Right forelimb (tissue), 1 donor: Measurements from ENCODE around the gene ARMC6.
"Not testable (repeated sequence)": the region's sequence is repeated elsewhere in the genome, so short reads cannot be mapped to it uniquely, and the experiment has no call there.

Experiments
- DNase-seq: peaks from one replicate; pipeline ENCODE4 v3.0.0-alpha.2; 2018

Gene ARMC6

DNA sequence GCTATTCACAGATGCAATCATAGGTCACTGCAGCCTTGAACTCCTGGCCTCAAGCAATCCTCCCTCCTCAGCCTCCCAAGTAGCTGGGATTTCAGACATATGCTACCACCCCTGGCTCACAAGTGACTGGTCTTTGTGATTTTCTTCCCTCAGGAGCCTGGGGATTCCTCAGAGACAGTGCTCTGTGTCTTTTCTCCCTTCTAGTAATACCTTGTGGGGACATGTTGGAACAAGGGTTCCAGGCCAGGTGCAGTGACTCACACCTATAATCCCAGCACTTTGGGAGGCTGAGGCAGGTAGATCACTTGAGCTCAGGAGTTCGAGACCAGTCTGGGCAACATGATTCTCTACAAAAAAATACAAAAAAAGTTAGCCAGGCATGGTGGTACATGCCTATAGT, 10.0 kb upstream of the ARMC6 start:
- not testable (repeated sequence) for DNase-seq

DNA sequence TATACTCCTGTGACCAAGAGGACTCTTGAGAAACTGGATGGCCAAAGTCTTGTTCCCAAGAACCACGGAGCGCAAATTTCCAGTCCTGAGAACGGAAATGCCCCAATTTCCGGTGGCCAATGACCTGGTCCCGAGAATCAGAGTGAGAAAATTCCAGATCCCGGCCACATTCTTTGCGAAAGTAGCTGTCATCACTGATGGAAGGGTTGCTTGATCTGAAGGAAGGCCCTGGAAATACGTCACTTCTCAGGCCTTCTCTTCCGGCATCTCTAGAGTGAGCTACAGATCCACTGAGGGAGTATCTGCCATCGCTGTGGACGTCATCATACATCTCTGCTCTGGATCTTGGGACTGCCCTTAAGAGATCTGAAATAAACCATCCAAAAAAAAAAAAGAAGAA, 7.5 kb upstream of the ARMC6 start:
- no peak for DNase-seq

DNA sequence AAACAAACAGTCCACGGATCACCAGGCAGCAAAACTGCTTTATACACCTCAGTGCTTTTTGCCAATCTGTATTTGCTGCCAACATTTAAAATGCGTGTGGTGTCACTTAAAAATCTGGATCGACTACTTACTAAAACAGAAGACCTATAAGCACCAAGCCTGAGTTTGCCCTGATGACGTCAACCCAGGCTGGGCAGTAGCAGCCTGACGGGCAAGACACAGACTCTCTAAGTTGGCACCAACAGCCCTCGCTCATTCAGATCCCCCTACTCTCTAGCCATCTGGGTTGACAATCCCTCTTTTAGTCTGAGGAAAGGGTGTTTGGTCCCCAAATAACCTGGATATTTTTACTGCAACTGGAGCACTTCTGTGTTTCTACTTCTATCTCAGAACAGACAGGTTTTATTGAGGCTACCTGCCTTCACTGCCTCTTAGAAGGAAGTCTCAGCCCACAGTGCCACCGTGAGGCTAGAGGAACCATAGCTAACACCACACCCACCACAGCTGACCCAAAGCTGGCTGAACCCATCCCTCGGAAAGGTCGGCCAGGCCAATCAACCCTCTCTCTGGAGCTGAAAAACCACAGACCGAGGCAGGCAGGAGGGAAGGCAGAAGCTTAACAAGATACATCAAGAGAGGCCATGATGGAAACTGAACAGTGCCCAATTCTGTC, 7.0 kb upstream of the ARMC6 start:
- DNase-seq = no peak

DNA sequence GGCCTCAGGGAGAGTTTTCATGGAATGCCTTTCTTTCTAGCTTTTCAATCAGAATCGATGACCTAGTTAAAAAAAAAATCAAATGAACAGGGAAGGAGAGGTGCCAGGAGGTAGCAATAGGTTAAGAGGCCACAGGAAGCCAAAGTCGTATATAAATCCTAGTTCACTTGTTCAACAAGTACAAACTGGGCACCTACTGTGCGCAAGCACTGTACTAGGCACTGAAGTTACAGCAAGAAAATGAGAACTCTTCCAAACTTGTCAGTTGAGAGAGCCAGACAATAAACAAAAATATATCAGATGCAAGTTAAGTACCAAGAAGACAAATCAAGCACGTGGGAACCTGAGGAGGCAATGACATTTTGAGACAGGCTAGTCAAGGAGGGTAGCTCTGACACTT, 6.2 kb upstream of the ARMC6 start:
- no peak for DNase-seq

DNA sequence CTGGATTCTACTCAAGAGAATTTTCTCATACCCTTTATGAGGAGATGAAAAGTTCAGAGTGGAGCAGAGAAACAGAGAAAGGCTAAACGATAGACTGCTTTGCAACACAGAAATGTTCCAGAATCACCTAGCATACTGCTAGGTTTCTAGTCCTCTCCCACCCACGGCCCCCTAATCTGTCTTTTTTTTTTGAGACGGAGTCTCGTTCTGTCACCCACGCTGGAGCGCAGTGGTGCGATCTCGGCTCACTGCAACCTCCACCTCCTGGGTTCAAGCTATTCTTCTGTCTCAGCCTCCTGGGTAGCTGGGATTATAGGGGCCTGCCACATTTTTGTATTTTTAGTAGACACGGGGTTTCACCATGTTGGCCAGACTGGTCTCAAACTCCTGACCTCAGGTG, 4.9 kb upstream of the ARMC6 start:
- no peak for DNase-seq

DNA sequence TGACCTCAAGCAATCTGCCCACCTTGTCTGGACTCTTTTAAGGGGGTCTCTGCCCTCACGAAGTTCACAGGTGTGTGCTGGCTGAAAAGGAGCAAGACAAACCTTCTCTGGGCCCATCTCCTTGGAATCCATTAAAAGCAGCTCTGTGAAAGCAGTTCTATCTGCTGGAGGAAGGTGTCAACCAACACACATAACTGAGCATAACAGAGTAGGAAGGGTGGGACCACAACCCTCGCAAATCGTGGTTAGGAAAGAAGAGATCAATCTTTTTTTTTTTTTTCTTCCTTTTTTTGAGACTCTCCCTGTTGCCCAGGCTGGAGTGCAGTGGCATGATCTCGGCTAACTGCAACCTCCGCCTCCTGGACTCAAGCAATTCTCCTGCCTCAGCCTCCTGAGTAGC, 1.5 kb upstream of the ARMC6 start:
- no peak for DNase-seq

DNA sequence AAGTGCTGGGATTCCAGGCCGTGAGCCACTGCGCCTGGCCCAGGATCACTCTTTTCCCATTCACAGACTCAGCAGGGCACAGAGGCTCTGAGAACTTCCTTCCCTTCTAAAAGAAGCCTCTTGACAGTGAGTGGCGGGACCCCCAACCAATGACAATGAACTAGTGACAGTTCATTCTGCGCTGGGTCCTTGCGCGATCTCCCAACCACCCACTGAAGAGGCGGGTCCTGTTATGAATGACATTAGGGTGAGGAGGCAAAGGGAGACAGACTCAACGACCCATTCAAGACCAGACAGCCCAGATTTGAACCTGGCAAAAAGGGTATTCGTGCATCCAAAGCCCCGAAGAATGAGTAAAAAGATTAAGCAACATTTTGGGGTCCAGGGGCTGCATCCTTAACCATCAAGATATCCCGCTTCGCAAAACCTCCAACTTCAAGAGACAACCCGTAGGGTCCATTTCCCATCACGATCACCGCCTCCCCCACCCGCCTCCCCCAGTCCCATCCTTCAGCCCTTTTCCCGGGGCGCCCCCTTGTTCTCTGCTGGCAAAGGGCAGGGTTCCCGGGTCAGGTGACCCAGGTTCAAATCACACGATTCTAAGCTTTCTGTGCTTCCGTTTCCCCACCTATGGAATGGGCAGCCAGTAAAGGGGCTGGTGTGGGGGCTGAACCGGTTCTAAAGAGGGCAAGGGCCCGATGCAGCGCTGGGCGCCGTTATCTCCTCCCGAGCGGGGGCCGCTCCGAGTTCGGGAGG, 805 bp upstream of the ARMC6 start:
- peak; percentile 86 for DNase-seq

DNA sequence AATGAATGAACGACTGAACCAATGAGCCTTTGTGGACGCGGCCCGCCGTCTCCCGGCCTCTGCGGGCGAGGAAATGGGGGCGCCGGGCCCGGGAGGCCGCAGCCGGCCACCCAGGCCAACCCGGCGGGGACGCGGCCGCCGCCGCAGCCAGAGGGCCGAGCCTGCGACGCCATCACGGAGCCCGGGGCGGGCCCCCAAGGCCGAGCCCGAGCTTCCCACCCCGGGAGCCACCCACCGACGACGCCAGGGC, 302 bp upstream of the ARMC6 start:
- no peak for DNase-seq

DNA sequence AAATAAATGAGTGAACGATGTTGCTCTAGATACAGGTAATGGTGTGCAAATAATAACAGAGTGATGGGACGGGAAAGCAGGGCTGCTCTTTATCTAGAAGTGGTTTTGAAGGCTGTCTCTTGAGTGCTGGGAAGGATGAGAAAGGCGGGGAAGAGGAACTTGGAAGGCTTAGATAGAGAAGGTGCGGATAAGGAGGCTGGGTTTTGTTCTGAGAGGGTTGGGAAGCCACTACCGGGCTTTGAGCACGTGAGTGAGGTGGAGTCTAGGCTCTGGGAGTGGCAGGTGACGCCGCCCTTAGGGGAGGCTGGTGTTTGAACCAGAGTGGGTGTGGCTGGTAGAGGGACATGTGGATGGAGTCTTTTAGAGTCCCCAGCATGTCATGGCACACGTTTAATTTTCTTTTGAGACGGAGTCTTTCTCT, 811 bp downstream of the ARMC6 start:
- DNase-seq = no peak

DNA sequence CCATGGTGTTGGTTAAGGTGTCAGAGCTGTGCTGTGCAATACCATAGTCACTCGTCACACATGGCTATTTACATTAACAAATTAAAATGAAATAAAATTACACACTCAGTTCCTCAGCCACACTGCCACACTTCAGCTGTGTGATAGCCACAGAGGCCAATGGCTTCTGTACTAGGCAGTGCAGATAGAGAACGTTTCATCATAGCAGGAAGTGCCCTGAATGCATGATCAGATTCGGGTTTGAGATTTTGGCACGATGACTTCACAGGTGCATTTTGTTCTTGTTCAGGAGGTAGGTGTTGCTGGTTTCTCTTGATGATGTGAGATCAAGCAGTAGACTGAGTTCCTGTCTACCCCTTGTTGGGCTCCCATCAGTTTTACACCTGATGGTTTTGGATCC, 6.5 kb downstream of the ARMC6 start:
- no peak for DNase-seq

DNA sequence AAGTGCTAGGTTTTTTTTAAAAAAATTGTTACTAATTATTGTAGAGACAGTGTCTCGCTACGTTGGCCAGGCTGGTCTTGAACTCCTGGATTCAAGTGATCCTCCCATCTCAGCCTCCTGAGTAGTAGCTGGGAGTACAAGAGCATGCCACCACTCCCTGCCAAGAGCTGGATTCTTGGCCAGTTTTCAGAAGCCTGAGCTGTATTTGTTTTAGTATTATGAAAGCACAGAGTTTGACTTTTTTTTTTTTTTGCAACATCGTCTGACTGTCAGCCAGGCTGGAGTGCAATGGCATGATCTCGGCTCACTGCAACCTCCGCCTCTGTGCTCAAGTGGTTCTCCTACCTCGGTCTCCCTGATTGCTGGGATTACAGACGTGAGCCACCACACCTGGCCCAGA, 7.0 kb downstream of the ARMC6 start:
- no peak for DNase-seq

DNA sequence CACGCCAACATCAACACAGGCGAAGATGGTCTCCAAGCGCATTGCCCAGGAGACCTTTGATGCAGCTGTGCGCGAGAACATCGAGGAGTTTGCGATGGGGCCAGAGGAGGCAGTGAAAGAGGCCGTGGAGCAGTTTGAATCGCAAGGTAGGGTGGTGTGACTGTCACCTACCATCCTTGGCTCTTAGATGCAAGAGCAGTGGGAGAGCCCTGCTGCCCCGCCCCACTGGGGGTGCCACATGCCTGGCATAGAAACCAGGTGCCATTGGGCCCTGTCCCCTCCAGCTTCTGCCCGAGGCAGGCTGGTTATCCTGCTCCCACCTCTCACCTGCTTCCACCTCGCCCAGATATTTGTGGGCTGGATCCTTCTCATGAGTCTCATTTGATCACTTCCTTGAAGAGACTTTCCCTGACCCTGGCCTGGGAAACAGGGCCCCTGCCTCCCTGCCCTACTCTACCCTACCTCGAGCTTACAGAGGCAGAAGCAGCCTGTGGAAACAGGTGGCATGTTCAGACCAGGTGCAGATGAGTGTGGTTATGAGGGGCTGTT, 9.4 kb downstream of the ARMC6 start:
- no peak for DNase-seq

DNA sequence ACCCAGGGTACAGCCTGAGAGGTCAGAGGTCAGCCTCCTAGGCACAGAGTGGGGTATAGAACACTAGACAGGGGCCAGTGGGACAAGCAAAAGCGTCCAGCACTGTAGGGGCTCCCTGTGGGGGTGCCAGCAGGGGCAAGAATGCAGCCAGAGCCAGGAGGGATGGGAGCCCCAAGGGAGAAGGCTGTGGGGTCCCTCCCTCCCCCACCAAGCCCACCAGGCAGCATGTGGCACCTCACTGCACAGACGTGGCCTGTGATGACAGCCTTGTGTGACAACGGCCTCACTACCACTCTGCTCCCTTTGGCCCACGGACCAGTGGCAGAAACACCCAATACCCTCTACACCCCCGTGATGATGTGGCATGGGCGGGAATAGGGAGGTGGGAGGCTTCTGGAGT, 10.1 kb downstream of the ARMC6 start:
- DNase-seq = no peak

DNA sequence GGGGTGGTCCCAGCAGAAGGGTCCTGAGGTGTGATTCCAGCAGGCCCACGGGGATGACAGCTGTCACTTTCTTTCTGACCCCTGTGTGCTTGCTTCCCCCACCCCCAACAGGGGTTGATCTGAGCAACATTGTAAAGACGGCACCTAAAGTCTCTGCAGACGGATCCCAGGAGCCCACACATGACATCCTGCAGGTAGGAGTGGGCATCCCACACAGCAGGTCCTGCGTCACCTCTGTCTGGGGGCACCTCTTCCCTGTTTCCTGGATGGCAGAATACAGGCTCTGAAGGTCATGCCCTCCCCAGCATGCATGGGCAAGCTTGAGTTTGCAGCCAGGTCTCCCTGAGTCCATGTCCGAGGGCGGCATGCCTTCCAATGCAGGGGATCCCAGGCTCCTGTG, 10.5 kb downstream of the ARMC6 start:
- DNase-seq = no peak

DNA sequence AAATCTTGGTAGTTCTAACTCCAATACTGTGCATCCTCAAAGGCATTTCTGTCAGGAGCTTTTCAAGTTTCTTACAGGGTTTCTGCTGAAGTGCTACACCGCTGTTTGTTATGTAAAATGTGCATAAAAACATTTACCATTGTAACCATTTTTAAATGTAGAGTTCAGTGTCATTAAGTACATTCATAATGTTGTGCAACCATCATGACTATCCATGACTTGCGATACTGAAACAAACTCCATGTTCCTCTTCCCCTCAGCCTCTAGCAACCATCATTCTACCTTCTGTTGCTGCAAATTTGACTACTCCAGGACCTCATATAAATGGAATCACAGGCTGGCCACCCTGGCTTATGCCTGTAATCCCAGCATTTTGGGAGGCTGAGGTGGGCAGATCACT, 16.0 kb downstream of the ARMC6 start:
- no peak for DNase-seq

DNA sequence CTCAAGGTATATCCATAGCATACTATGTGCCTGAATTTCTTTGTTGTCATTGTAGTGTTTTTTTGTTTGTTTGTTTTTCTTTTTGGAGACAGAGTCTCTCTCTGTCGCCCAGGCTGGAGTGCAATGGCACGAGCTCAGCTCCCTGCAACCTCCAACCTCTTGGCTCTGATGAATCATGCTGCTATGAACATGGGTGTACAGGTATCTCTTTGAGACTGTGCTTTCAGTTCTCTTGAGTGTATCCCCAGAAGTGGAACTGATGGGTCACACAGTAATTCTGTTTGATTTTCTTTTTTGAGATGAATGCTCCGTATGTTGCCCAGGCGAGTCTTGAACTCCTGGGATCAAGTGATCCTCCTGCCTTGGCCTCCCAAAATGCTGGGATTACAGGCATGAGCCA, 16.7 kb downstream of the ARMC6 start:
- DNase-seq = no peak

DNA sequence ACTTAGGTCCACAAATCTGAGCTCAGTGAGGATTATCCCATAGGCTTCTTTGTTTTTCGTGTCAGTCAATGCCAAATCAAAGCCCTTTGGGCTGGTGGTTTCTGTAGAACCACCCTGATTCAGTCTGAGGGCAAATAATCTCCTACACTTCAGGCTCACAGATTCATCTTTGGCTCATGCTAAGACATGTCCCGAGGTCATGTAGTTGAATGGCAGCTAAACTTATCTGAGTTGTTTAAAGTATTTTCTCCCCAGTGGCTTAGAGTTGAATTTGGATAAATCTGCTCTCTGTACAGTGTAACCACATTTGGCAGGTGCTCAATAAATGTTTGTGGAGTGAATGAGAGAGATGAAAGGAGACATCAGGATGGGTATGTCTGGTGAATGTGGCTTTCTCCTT, 17.3 kb downstream of the ARMC6 start:
- DNase-seq = no peak

DNA sequence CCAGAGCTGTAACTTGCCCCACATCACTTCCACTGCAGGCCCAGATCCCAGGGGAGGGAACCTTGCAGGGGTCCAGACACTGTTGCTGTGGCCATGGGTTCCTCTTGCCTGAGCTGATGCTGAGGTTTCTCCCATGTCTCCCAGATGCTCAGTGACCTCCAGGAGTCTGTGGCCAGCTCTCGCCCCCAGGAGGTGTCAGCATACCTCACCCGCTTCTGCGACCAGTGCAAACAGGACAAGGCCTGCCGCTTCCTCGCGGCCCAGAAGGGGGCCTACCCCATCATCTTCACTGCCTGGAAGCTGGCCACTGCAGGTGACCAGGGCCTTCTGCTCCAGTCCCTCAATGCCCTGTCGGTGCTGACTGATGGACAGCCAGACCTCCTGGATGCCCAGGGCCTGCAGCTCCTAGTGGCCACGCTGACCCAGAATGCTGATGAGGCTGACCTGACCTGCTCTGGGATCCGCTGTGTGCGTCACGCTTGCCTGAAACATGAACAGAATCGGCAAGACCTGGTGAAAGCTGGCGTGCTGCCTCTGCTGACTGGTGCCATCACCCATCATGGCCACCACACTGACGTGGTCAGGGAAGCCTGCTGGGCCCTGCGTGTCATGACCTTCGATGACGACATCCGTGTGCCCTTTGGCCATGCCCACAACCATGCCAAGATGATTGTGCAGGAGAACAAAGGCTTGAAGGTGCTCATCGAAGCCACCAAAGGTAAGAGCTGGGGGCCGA, 18.2 kb downstream of the ARMC6 start:
- no peak for DNase-seq

DNA sequence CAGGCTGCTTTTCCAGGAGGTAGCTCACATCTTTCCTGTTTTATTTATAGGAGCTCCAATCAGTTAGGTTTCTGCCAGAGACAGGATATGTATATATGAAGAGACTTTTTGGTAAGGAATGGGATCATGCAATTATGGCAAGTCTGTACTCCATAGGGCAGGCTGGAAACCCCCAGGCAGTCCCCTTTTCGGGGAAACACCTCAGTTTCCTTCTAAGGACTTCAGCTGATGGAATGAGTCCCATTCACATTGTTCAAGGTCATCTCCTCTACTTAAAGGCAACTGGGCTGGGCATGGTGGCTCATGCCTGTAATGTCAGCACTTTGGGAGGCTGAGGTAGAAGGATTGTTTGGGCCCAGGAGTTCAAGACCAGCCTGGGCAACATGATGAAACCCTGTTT, 19.5 kb downstream of the ARMC6 start:
- no peak for DNase-seq

DNA sequence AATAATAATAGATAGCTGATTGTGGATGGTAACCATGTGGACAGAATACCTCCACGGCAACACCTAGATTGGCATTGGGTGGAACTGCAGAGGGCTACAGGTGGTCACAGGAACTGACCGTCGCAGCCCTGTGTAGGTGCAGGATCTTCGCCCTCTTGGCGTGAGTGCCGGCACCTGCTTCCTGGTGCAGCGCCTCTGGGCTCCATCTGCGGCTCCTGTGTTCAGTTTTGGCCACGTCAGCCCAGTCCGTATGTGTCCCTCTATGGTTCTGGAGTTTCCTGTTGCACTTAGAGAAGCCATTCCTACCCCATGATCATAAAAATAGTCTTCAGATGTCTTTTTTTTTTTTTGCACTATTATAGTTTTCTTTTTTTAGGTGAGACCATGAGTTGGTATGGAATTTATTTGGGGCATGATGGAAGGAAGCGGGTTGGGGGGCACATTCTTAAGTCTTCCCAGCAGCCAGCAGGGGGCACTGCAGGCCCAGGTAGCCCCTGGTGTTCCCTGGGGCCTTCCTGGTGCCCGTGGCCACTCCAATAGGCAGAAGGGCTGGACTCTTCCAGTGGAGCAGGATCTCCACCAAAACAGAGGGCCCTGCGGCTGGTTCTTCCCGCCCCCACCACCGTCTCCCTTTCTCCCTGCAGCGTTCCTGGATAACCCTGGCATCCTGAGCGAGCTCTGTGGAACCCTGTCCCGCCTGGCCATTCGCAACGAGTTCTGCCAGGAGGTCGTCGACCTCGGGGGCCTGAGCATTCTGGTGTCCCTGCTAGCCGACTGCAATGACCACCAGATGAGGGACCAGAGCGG, 20.3 kb downstream of the ARMC6 start:
- DNase-seq = no peak

DNA sequence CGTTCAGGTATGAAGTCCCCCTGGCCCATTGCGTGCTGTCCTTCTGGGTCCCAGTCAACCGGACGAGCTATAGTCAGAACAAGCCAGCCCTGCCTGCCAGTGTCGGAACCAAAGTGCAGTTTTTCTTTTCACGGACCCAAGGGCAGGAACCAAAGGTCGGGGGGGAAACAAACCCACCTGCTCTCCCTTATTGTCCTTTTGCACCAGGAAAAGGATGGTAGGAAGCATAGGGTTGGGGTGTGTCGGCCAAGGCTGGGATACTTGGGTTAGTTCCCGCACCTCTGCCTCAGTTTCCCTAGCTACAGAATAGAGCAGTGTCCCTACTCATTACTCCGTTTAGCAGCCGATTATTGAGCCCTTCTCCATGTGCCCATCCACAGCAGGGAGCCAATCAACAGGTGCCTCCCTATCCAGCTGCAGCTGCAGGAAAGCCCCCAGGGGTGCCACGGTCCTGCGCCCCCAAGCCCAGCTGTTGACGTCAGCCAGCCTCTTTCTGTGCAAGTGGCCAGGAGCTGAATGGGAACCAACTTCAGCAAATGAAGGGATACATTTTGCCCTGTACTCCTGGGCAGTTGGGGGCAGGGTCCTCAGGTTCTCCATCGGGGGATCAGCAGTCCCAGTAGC, 21.0 kb downstream of the ARMC6 start:
- no peak for DNase-seq

DNA sequence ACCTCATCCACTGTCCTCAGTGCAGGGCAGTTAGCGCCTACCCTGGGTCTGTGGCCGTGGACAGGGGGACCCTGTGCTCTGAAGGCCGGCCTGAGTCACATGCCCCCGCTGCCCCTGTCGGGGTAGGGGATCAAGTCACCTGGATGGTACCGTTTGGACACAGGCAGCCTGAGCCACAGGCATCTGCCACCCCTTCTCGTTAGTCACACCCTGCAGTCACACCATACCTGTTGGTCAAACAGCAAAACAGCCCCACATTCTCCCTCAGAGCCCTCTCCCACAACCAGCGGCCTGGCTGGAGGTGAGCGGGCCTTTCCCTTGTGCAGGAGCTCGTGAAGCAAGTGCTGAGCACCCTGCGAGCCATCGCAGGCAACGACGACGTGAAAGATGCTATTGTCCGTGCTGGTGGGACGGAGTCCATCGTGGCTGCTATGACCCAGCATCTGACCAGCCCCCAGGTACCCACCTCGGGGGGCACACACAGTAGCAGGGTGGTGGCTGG, 21.6 kb downstream of the ARMC6 start:
- DNase-seq = no peak

DNA sequence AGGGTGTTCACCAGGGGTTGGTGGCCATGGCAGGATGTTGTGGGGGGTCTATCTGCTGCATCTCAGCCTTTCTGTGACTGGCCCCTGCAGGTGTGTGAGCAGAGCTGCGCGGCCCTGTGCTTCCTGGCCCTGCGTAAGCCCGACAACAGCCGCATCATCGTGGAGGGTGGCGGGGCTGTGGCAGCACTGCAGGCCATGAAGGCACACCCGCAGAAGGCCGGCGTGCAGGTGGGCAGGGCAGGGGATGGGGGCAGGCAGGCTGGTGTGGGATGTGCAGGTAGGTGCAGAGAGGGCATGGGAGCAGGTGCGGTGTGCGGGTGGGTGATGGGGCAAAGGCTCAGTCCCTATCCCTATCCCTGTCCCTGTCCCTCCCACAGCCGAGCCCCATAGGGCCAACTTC, 22.3 kb downstream of the ARMC6 start:
- no peak for DNase-seq
